Measurements from ENCODE around the gene OR10D3.

- no peak for TF ChIP-seq CTCF (IDR thresholded peaks at IDR 0.05)
- no peak for TF ChIP-seq POLR2A (IDR thresholded peaks at IDR 0.05)
Observed at GRCh38 chr11:124200671-124201070, 17.5 kb downstream of the OR10D3 start.
